ENCODE data around the gene FBXO38.

FBXO38 gene

GRCh38 chr5:148386041-148386440, 2.3 kb downstream of the FBXO38 start:
- no peak for DNase-seq (ENCODE audit: low read depth in 2 of 2)

- DNase-seq (ENCODE audit: low read depth in 2 of 2): no peak
These were observed 3.6 kb downstream of the FBXO38 start for GRCh38 chr5:148387325-148387724.

GRCh38 chr5:148388696-148389095, 4.9 kb downstream of the FBXO38 start:
- no peak for DNase-seq (ENCODE audit: low read depth in 2 of 2)

GRCh38 chr5:148390914-148391313, 7.2 kb downstream of the FBXO38 start:
- DNase-seq (ENCODE audit: low read depth in 2 of 2): no peak

GRCh38 chr5:148391422-148391821, 7.7 kb downstream of the FBXO38 start:
- no peak for DNase-seq (ENCODE audit: low read depth in 2 of 2)

GRCh38 chr5:148393390-148393741, 9.6 kb downstream of the FBXO38 start:
- no peak for DNase-seq (ENCODE audit: low read depth in 2 of 2)

GRCh38 chr5:148394587-148395019, 10.8 kb downstream of the FBXO38 start:
- no peak for DNase-seq (ENCODE audit: low read depth in 2 of 2)

GRCh38 chr5:148395031-148395430, 11.3 kb downstream of the FBXO38 start:
- DNase-seq (ENCODE audit: low read depth in 2 of 2): no peak

GRCh38 chr5:148397968-148398595, 14.3 kb downstream of the FBXO38 start:
- DNase-seq (ENCODE audit: low read depth in 2 of 2): no peak

- no peak for DNase-seq (ENCODE audit: low read depth in 2 of 2)
These were observed 15.0 kb downstream of the FBXO38 start for GRCh38 chr5:148398698-148399121.

- DNase-seq (ENCODE audit: low read depth in 2 of 2): no peak
These were observed 17.8 kb downstream of the FBXO38 start for GRCh38 chr5:148401604-148402003.

GRCh38 chr5:148403344-148403743, 19.6 kb downstream of the FBXO38 start:
- DNase-seq (ENCODE audit: low read depth in 2 of 2): no peak

GRCh38 chr5:148406406-148406805, 22.6 kb downstream of the FBXO38 start:
- no peak for DNase-seq (ENCODE audit: low read depth in 2 of 2)

GRCh38 chr5:148408092-148408491, 24.3 kb downstream of the FBXO38 start:
- DNase-seq (ENCODE audit: low read depth in 2 of 2): no peak

GRCh38 chr5:148412124-148412523, 28.4 kb downstream of the FBXO38 start:
- no peak for DNase-seq (ENCODE audit: low read depth in 2 of 2)

GRCh38 chr5:148414833-148415232, 31.1 kb downstream of the FBXO38 start:
- DNase-seq (ENCODE audit: low read depth in 2 of 2): no peak

GRCh38 chr5:148416416-148416815, 32.7 kb downstream of the FBXO38 start:
- no peak for DNase-seq (ENCODE audit: low read depth in 2 of 2)

- no peak for DNase-seq (ENCODE audit: low read depth in 2 of 2)
These were observed 33.2 kb downstream of the FBXO38 start for GRCh38 chr5:148416921-148417320.

- DNase-seq (ENCODE audit: low read depth in 2 of 2): no peak
These were observed 34.8 kb downstream of the FBXO38 start for GRCh38 chr5:148418511-148418910.

GRCh38 chr5:148421661-148422060, 37.9 kb downstream of the FBXO38 start:
- no peak for DNase-seq (ENCODE audit: low read depth in 2 of 2)

- DNase-seq (ENCODE audit: low read depth in 2 of 2): no peak
These were observed 42.0 kb downstream of the FBXO38 start for GRCh38 chr5:148425808-148426207.

- DNase-seq (ENCODE audit: low read depth in 2 of 2): no peak
These were observed 42.8 kb downstream of the FBXO38 start for GRCh38 chr5:148426514-148426913.

- DNase-seq (ENCODE audit: low read depth in 2 of 2): no peak
These were observed 43.7 kb downstream of the FBXO38 start for GRCh38 chr5:148427370-148428042.

- DNase-seq (ENCODE audit: low read depth in 2 of 2): no peak
These were observed 45.1 kb downstream of the FBXO38 start for GRCh38 chr5:148428848-148429247.

All from activated CD4-positive, alpha-beta T cell treated with anti-CD3 and anti-CD28 coated beads for 24 hours (primary cell).